Chondrocyte (in vitro differentiated cells): ENCODE measurements around the gene PTPRE. TPM values are rescaled to one million over a fixed set of nuclear protein-coding genes. Genes with fewer than 3 reads are reported as not detected.

ENCODE experiments used
- DNase-seq: peaks from one replicate; pipeline ENCODE4 v3.0.0; 2021; ENCODE audit warnings: mixed read lengths, low spot score
- H3K27ac Mint-ChIP-seq: one replicate; pipeline ENCODE4 v1.8.0; 2021; ENCODE audit warnings: mild to moderate bottlenecking, moderate library complexity, mixed read lengths; ENCODE audit not compliant: unreplicated experiment
- H3K27me3 Mint-ChIP-seq: 2 replicates; pipeline ENCODE4 v1.8.0; 2021; ENCODE audit warnings: low read depth, mixed read lengths
- H3K36me3 Mint-ChIP-seq: 2 replicates; pipeline ENCODE4 v1.8.0; 2021; ENCODE audit warnings: low read depth, mixed read lengths
- H3K4me1 Mint-ChIP-seq: 2 replicates; pipeline ENCODE4 v1.8.0; 2021; ENCODE audit warnings: low read depth, mild to moderate bottlenecking, mixed read lengths
- H3K4me3 Mint-ChIP-seq: one replicate; pipeline ENCODE4 v1.8.0; 2021; ENCODE audit warnings: mild to moderate bottlenecking, moderate library complexity, mixed read lengths; ENCODE audit not compliant: unreplicated experiment
- H3K9me3 Mint-ChIP-seq: 2 replicates; pipeline ENCODE4 v1.8.0; 2021; ENCODE audit warnings: low read depth, mixed read lengths
- total RNA-seq: library from RNA; stranded (reverse); gene quantifications from 3 replicates; pipeline ENCODE4 v1.2.1, GENCODE V29; 2021
- TF ChIP-seq, protein P1 (sequence below): fragments of 200-600 bp; sonication (generic); IDR thresholded peaks from 2 replicates; pipeline ENCODE4 v1.5.0; 2021; ENCODE audit warnings: antibody characterized with exemption, mild to moderate bottlenecking, moderate library complexity

PTPRE gene
- total RNA-seq, 1 donor from 2014 or later = 6.2 TPM

DNA sequence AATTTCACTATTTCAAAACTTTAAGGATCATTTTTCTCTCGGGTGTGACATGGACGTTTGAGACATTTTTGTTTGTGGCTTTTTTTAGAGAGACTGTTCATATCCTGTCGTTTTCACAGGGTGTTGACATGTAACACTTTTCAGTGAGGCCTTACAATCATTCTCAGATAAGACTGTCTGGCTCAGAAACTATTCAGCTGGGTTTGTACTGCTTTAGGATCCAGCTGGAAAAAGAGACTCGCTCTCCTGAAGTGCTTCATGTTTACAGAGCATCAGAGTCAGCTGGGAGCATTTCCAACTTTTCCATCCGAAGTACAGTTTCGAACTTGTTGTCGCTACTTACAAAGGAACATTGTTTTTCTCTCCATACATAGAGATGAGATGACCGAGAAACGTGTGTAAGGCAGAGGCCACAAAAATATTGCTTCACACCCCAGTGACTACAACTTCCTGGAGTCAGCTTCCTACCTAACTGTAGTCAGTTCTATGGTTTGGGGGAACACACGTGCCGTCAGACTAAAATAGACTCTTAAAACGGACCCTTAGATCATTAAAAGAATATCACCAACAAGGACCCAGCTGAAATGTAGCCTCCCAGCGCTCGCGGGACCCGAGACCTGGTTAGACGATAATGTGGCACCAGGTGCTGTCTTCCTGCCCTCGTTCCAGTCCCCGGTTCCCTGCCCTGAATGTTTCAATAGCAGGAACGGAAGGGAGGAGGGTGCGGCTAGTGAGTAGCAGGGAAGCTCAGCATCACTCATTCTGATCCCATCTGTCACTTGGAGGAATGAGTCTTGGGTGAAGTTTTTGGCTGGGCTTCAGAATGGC is 141.3 kb downstream of the PTPRE start:
- Mint-ChIP-seq H3K4me1 (peaks cover 25% of the 10 kb centered on the region), H3K4me3 (peak overlapping the region; percentile 2), H3K36me3 (no peaks in the 10 kb centered on the region), H3K9me3 (no peaks in the 10 kb centered on the region), H3K27ac (peak overlapping the region; percentile 71), H3K27me3 (no peaks in the 10 kb centered on the region)
- peak; percentile 62 for DNase-seq
- TF ChIP-seq, protein P1, sequence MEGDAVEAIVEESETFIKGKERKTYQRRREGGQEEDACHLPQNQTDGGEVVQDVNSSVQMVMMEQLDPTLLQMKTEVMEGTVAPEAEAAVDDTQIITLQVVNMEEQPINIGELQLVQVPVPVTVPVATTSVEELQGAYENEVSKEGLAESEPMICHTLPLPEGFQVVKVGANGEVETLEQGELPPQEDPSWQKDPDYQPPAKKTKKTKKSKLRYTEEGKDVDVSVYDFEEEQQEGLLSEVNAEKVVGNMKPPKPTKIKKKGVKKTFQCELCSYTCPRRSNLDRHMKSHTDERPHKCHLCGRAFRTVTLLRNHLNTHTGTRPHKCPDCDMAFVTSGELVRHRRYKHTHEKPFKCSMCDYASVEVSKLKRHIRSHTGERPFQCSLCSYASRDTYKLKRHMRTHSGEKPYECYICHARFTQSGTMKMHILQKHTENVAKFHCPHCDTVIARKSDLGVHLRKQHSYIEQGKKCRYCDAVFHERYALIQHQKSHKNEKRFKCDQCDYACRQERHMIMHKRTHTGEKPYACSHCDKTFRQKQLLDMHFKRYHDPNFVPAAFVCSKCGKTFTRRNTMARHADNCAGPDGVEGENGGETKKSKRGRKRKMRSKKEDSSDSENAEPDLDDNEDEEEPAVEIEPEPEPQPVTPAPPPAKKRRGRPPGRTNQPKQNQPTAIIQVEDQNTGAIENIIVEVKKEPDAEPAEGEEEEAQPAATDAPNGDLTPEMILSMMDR = no peak

DNA sequence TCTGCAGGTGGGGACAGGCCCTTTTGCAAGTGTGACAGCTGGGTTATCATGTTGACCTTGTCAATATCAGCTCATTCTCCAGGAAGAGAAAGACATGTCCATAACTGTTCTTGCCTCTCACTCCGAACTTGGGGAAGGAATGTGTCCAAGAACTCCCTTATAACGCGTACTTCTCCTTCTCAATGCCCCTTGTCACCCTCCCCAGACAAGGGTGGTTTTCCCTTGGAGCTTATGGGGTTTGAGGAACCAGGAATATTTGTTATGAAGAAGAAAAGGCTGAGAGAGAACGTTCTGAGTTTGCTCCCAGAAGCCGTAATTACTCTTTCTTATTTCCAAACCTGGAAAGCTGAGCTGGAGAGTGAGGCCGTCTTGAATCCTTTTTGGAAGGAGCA is 141.9 kb downstream of the PTPRE start:
- no peaks in the 10 kb centered on the region for H3K9me3 Mint-ChIP-seq

DNA sequence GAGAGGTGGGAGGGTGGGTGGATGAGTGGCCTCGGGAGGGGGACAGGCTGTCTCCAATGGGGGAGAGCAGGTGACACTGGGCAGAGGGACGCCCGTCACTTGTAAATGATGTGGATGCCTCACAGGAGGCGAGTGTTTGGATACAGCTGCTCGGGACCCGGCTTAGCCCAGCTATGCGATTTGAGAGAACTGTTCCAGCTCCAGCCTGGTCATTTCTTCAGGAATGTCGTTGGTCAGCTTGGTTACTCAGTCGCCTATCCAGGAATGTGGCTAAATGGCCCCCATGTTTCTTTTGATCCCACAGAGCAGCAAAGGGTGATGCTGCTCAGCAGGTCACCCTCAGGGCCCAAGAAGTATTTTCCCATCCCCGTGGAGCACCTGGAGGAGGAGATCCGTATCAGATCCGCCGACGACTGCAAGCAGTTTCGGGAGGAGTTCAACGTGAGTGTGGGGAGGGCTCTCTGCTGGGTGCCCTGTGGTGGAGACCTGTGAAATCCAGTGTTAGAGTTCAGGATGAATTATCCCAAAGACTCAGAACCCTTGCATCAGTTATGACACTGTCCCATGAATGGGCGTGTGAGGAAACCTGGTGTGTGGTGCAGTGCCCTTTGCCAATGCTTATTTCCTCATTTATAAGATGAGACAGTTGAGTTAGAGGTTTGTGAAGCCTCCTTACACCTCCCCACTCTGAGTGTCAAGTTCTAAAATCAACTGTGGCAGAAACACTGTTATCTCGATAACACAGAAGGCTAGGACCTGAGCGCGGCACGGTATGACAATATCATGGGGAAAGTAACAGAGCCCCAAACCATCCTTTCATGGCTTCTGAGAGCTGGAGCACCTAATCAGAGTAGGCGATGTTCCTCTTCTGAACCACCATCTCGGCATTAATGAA is 142.6 kb downstream of the PTPRE start:
- no peak overlapping the region for H3K4me3 Mint-ChIP-seq
- TF ChIP-seq, protein P1 = no peak
- peaks cover 18% of the 10 kb centered on the region for H3K4me1 Mint-ChIP-seq
- no peaks in the 10 kb centered on the region for H3K9me3 Mint-ChIP-seq
- H3K36me3 Mint-ChIP-seq = no peaks in the 10 kb centered on the region
- H3K27ac Mint-ChIP-seq = no peak overlapping the region
- peak; percentile 61 for DNase-seq
- H3K27me3 Mint-ChIP-seq = no peaks in the 10 kb centered on the region

More for the DNA sequence above, 141.9 kb downstream of the PTPRE start:
- DNase-seq = no peak
- no peaks in the 10 kb centered on the region for H3K27me3 Mint-ChIP-seq
- H3K27ac Mint-ChIP-seq = no peak overlapping the region
- no peaks in the 10 kb centered on the region for H3K36me3 Mint-ChIP-seq
- TF ChIP-seq, protein P1 = no peak
- H3K4me3 Mint-ChIP-seq = no peak overlapping the region
- peaks cover 25% of the 10 kb centered on the region for H3K4me1 Mint-ChIP-seq

DNA sequence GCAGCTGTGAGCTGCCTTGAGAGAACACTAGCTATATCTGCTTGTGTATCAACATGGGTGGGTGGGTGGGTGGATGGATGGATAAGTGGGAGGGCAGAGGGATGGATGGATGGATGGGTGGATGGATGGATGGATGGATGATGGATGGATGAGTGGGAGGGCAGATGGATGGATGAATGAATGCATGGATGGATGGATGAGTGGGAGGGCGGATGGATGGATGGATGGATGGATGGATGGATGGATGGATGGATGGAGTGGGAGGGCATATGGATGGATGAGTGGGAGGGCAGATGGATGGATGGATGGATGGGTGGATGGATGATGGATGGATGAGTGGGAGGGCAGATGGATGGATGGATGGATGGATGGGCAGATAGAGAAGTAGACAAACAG is 143.2 kb downstream of the PTPRE start:
- TF ChIP-seq, protein P1 = no peak
- Mint-ChIP-seq H3K9me3 (no peaks in the 10 kb centered on the region), H3K36me3 (no peaks in the 10 kb centered on the region), H3K27me3 (no peaks in the 10 kb centered on the region), H3K4me1 (peaks cover 15% of the 10 kb centered on the region), H3K4me3 (no peak overlapping the region), H3K27ac (no peak overlapping the region)
- DNase-seq = peak; percentile 2

DNA sequence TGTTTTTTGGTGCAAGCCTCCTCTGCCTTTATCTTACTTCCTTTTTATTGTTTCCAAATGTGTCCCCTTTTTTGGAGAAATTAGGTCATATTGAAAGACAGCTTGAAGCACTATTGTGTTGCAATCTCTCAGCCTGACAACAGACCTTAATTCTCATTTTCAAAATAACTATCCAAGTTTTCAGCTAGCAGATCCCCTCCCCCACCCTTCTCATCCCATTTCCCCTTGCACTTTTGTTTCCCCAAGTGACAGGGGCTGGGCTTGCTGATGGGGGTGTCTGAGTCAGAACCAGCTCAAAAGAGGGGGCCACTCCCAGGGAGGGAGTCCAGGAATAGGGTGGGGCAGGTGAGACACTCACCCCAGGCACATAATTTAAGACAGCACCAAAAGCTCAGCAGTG is 144.0 kb downstream of the PTPRE start:
- TF ChIP-seq, protein P1 = no peak
- peak; percentile 34 for DNase-seq
- no peak overlapping the region for H3K27ac Mint-ChIP-seq
- H3K9me3 Mint-ChIP-seq = no peaks in the 10 kb centered on the region
- no peaks in the 10 kb centered on the region for H3K36me3 Mint-ChIP-seq
- H3K4me3 Mint-ChIP-seq = no peak overlapping the region
- H3K4me1 Mint-ChIP-seq = peaks cover 15% of the 10 kb centered on the region
- no peaks in the 10 kb centered on the region for H3K27me3 Mint-ChIP-seq
